Stimulated activated CD4-positive, alpha-beta T cell treated with anti-CD3 and anti-CD28 coated beads, Interleukin-12 subunit alpha, Interleukin-12 subunit beta, amount 100 ng/mL, for 48 hours (primary cell): ENCODE results near the gene CRKL.
"Not testable (repeated sequence)": the region's sequence is repeated elsewhere in the genome, so short reads cannot be mapped to it uniquely, and the experiment has no call there.

Experiments
- DNase-seq, 3 donors: peaks; one replicate each; pipeline ENCODE4 v3.0.0-alpha.2; 2020; ENCODE audit warnings: low read depth in 2 of 3, low spot score in 1 of 3

CRKL gene

GRCh38 chr22:20901093-20902033, 15.8 kb upstream of the CRKL start:
- not testable (repeated sequence) for DNase-seq

GRCh38 chr22:20903093-20903492, 14.1 kb upstream of the CRKL start:
- no peak for DNase-seq

GRCh38 chr22:20904008-20904979, 12.9 kb upstream of the CRKL start:
- DNase-seq: no peak

- no peak for DNase-seq
These were observed 12.2 kb upstream of the CRKL start for GRCh38 chr22:20904980-20905355.

- DNase-seq: no peak
These were observed 11.5 kb upstream of the CRKL start for GRCh38 chr22:20905415-20906386.

GRCh38 chr22:20906387-20906767, 10.8 kb upstream of the CRKL start:
- DNase-seq: no peak

- DNase-seq: not testable (repeated sequence)
These were observed 8.5 kb upstream of the CRKL start for GRCh38 chr22:20908717-20909116.

GRCh38 chr22:20909543-20910303, 7.5 kb upstream of the CRKL start:
- no peak for DNase-seq

GRCh38 chr22:20912494-20912893, 4.7 kb upstream of the CRKL start:
- no peak for DNase-seq

GRCh38 chr22:20918663-20919218, 1.5 kb downstream of the CRKL start:
- DNase-seq: no peak

GRCh38 chr22:20919718-20920117, 2.5 kb downstream of the CRKL start:
- DNase-seq: no peak

GRCh38 chr22:20920881-20921203, 3.6 kb downstream of the CRKL start:
- DNase-seq: no peak

GRCh38 chr22:20922141-20922751, 5.0 kb downstream of the CRKL start:
- no peak for DNase-seq

- no peak for DNase-seq
These were observed 9.0 kb downstream of the CRKL start for GRCh38 chr22:20926243-20926642.

- DNase-seq: no peak
These were observed 10.8 kb downstream of the CRKL start for GRCh38 chr22:20927940-20928572.

GRCh38 chr22:20928573-20928967, 11.4 kb downstream of the CRKL start:
- DNase-seq: no peak

- DNase-seq: no peak
These were observed 12.8 kb downstream of the CRKL start for GRCh38 chr22:20930004-20930403.

GRCh38 chr22:20930435-20930834, 13.2 kb downstream of the CRKL start:
- not testable (repeated sequence) for DNase-seq

- DNase-seq: no peak
These were observed 14.0 kb downstream of the CRKL start for GRCh38 chr22:20931126-20931654.
